Measurements from ENCODE around the gene DAG1.
A peak's percentile ranks its signal among the peaks of the same experiment; 100 is the strongest.

Gene DAG1

GRCh38 chr3:49535971-49536874 is 66.2 kb downstream of the DAG1 start:
- ATAC-seq: no peak
- TF ChIP-seq ZC3H10 (CRISPR knock-in tag; IDR thresholded peaks at IDR 0.05) (no peak), TCF4 (CRISPR knock-in tag; IDR thresholded peaks at IDR 0.05; ENCODE audit: borderline replicate concordance) (no peak), ISL1 (CRISPR knock-in tag; IDR thresholded peaks at IDR 0.05) (no peak), OSR1 (CRISPR knock-in tag; IDR thresholded peaks at IDR 0.05) (no peak), PPARA (CRISPR knock-in tag; IDR thresholded peaks at IDR 0.05; ENCODE audit: borderline replicate concordance) (no peak), SNAI2 (CRISPR knock-in tag; IDR thresholded peaks at IDR 0.05) (no peak), TSHZ2 (CRISPR knock-in tag; IDR thresholded peaks at IDR 0.05) (no peak), CREB5 (CRISPR knock-in tag; IDR thresholded peaks at IDR 0.05; ENCODE audit: low read depth) (no peak)

GRCh38 chr3:49536875-49537533 is 66.9 kb downstream of the DAG1 start:
- TF ChIP-seq ESRRG (CRISPR knock-in tag; IDR thresholded peaks at IDR 0.05) (no peak), SNAI2 (CRISPR knock-in tag; IDR thresholded peaks at IDR 0.05) (no peak), TSHZ2 (CRISPR knock-in tag; IDR thresholded peaks at IDR 0.05) (no peak), RARB (CRISPR knock-in tag; IDR thresholded peaks at IDR 0.05) (no peak)
- no peak for ATAC-seq

GRCh38 chr3:49539659-49540560 is 69.8 kb downstream of the DAG1 start:
- peak; percentile 98 for ATAC-seq
- TF ChIP-seq, protein P1, sequence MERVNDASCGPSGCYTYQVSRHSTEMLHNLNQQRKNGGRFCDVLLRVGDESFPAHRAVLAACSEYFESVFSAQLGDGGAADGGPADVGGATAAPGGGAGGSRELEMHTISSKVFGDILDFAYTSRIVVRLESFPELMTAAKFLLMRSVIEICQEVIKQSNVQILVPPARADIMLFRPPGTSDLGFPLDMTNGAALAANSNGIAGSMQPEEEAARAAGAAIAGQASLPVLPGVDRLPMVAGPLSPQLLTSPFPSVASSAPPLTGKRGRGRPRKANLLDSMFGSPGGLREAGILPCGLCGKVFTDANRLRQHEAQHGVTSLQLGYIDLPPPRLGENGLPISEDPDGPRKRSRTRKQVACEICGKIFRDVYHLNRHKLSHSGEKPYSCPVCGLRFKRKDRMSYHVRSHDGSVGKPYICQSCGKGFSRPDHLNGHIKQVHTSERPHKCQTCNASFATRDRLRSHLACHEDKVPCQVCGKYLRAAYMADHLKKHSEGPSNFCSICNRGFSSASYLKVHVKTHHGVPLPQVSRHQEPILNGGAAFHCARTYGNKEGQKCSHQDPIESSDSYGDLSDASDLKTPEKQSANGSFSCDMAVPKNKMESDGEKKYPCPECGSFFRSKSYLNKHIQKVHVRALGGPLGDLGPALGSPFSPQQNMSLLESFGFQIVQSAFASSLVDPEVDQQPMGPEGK (CRISPR knock-in tag; IDR thresholded peaks at IDR 0.05; ENCODE audit: borderline replicate concordance): no peak
- TF ChIP-seq TSHZ2 (CRISPR knock-in tag; IDR thresholded peaks at IDR 0.05): 0 out of 2 replicates have a peak, but pooled peaks have one; percentile 14
